K562 (cell line): Measurements from ENCODE around the gene KCTD7. TPM values are rescaled to one million over a fixed set of nuclear protein-coding genes. Genes with fewer than 3 reads are reported as not detected.
"Not testable (repeated sequence)": the region's sequence is repeated elsewhere in the genome, so short reads cannot be mapped to it uniquely, and the experiment has no call there.

Experiments used
- ATAC-seq: fragments of 200-7000 bp; cut with Tn5 transposase; 3 replicates; pipeline ENCODE4 v1.9.1; 2020; ENCODE audit warnings: moderate library complexity
- BruUV-seq: library from RNA; stranded (reverse); fragments of 400-500 nt; replicated peaks from 2 replicates; lab custom pipeline; 2021; lab: Mats Ljungman, UMichigan
- CTCF ChIA-PET: fragments of 300-600 bp; formaldehyde crosslinking; extraction: SDS; loops from one replicate; lab custom pipeline; 2021; ENCODE audit warnings: low intra/inter-chr PET ratio; lab: Yijun Ruan, JAX
- POLR2A ChIA-PET: fragments of 300-600, 350-650 bp; sonication (Branson Sonifier 250); formaldehyde crosslinking; extraction: SDS; loops from one replicate; lab custom pipeline; 2021; ENCODE audit warnings: antibody characterized with exemption, inconsistent platforms; lab: Yijun Ruan, JAX
- DNase-seq, 4 experiments: peaks; one replicate each; pipeline versions ENCODE4 v3.0.0 to v3.0.0-alpha.2; 2011 to 2018; ENCODE audit warnings: low spot score in 3 of 4, mixed read lengths in 3 of 4; ENCODE audit errors: extremely low read depth in 1 of 4
- FAIRE-seq: peaks from 2 replicates; lab custom pipeline; 2011; peaks lifted over from hg19 to GRCh38; lab: Jason Lieb, UNC
- H2AFZ ChIP-seq: 2 replicates; pipeline ENCODE4 v1.6.0; 2011; ENCODE audit warnings: low read depth, low read length, control low read depth, inconsistent platforms
- H3K27ac ChIP-seq: fragments of 200-600 bp; 3 replicates; pipeline ENCODE4 v1.8.0; 2011; ENCODE audit warnings: low read depth, mild to moderate bottlenecking, control low read depth, inconsistent platforms, low read length, moderate library complexity, mixed read lengths; ENCODE audit errors: extremely low read depth
- H3K27me3 ChIP-seq, 2 experiments: fragments of 300-600 bp in 1 of 2; 2 replicates in 1 of 2; 3 replicates in 1 of 2; pipeline versions ENCODE4 v1.6.0 to v1.8.0; 2011; ENCODE audit warnings: inconsistent platforms in 2 of 2, low read length in 2 of 2, mild to moderate bottlenecking in 1 of 2, mixed read lengths in 1 of 2, moderate library complexity in 1 of 2; ENCODE audit not compliant: control insufficient read depth in 2 of 2, insufficient read depth in 2 of 2
- H3K36me3 ChIP-seq: fragments of 300-600 bp; 3 replicates; pipeline ENCODE4 v1.8.0; 2011; ENCODE audit warnings: mild to moderate bottlenecking, low read length, inconsistent platforms; ENCODE audit not compliant: control insufficient read depth, insufficient read depth
- H3K4me1 ChIP-seq, 2 experiments: fragments of 200-600 bp in 1 of 2; replicated peaks in 1 of 2; 2 replicates in 1 of 2; 3 replicates in 1 of 2; pipeline versions ENCODE4 v1.5.1 to v1.8.0; 2011; ENCODE audit warnings: inconsistent platforms in 2 of 2, low read length in 2 of 2, mild to moderate bottlenecking in 1 of 2, mixed read lengths in 1 of 2, moderate library complexity in 1 of 2; ENCODE audit not compliant: control insufficient read depth in 2 of 2, insufficient read depth in 2 of 2
- H3K4me2 ChIP-seq: 2 replicates; pipeline ENCODE4 v1.6.1; 2011; ENCODE audit warnings: low read length, control low read depth, inconsistent platforms, mixed read lengths; ENCODE audit not compliant: insufficient read depth
- H3K4me3 ChIP-seq: fragments of 200-600 bp; sonication (generic), shearing (Covaris generic); 2 replicates; pipeline ENCODE4 v1.5.1; 2016; ENCODE audit warnings: control low read depth, inconsistent platforms
- H3K79me2 ChIP-seq: fragments of 200-600 bp; 3 replicates; pipeline ENCODE4 v1.8.0; 2011; ENCODE audit warnings: low read length, inconsistent platforms; ENCODE audit not compliant: control insufficient read depth, insufficient read depth
- H3K9ac ChIP-seq, 2 experiments: 2 replicates each; pipeline versions ENCODE4 v1.6.0 to v1.6.1; 2011; ENCODE audit warnings: low read depth in 2 of 2, low read length in 2 of 2, control low read depth in 1 of 2, inconsistent platforms in 1 of 2, mild to moderate bottlenecking in 1 of 2, mixed read lengths in 1 of 2; ENCODE audit not compliant: insufficient read depth in 1 of 2
- H3K9me1 ChIP-seq: one replicate; pipeline ENCODE4 v1.6.0; 2011; ENCODE audit warnings: inconsistent platforms, mild to moderate bottlenecking, low read length, moderate library complexity; ENCODE audit not compliant: control insufficient read depth, insufficient read depth
- H3K9me3 ChIP-seq: replicated peaks from 2 replicates; pipeline ENCODE4 v1.5.1; 2011; ENCODE audit warnings: low read depth, low read length, inconsistent platforms; ENCODE audit not compliant: control insufficient read depth, insufficient read depth
- H4K20me1 ChIP-seq: replicated peaks from 2 replicates; pipeline ENCODE4 v1.6.1; 2011; ENCODE audit warnings: low read length, inconsistent platforms, mixed read lengths; ENCODE audit not compliant: control insufficient read depth, insufficient read depth
- ATF6 ChIP-seq: sonication (generic); formaldehyde crosslinking; IDR thresholded peaks from 2 replicates; pipeline ENCODE4 v1.4.0; 2020; ENCODE audit warnings: mild to moderate bottlenecking, missing genetic modification reagents
- BCOR ChIP-seq: fragments of 450-650 bp; IDR thresholded peaks from 2 replicates; pipeline ENCODE4 v1.6.1; 2016
- BRCA1 ChIP-seq, 2 experiments: fragments of 450-650 bp in 1 of 2; sonication (generic) in 1 of 2; formaldehyde crosslinking in 1 of 2; IDR thresholded peaks; 2 replicates each; pipeline versions ENCODE4 v1.5.0 to v1.6.1; 2017 to 2020; ENCODE audit warnings: mild to moderate bottlenecking in 1 of 2, missing genetic modification reagents in 1 of 2
- CEBPB ChIP-seq: fragments of 450-650 bp; IDR thresholded peaks from 2 replicates; pipeline ENCODE4 v1.6.1; 2016; ENCODE audit warnings: missing genetic modification characterization, missing compliant biosample characterization
- IRF9 ChIP-seq: fragments of 450-650 bp; IDR thresholded peaks from 2 replicates; pipeline ENCODE4 v1.6.1; 2016; ENCODE audit warnings: missing biosample characterization, missing genetic modification characterization
- NONO ChIP-seq, 2 experiments: fragments of 200-400 bp in 1 of 2; fragments of 450-650 bp in 1 of 2; formaldehyde crosslinking in 1 of 2; IDR thresholded peaks; 2 replicates each; pipeline ENCODE4 v1.6.1; 2017; ENCODE audit warnings: low read depth in 2 of 2, mild to moderate bottlenecking in 2 of 2, moderate library complexity in 2 of 2, low read length in 1 of 2
- NR3C1 ChIP-seq: sonication (generic); formaldehyde crosslinking; IDR thresholded peaks from 2 replicates; pipeline ENCODE4 v1.8.1; 2022; ENCODE audit warnings: missing genetic modification reagents
- TOE1 ChIP-seq, 2 experiments: fragments of 450-650 bp in 1 of 2; sonication (generic) in 1 of 2; formaldehyde crosslinking in 1 of 2; IDR thresholded peaks; 2 replicates each; pipeline versions ENCODE4 v1.7.1 to v1.8.0; 2016 to 2022; ENCODE audit warnings: borderline replicate concordance in 2 of 2, mild to moderate bottlenecking in 2 of 2, antibody characterized with exemption in 1 of 2, inconsistent platforms in 1 of 2, low read depth in 1 of 2, missing genetic modification reagents in 1 of 2, moderate library complexity in 1 of 2
- ZNF212 ChIP-seq: fragments of 450-650 bp; formaldehyde crosslinking; IDR thresholded peaks from 2 replicates; pipeline ENCODE4 v1.4.0; 2020; ENCODE audit warnings: mild to moderate bottlenecking
- WGBS: fragments of 100-300 bp; shearing (Covaris generic); methylation state at CpG from one replicate; pipeline ENCODE4 v1.1.6; 2016; ENCODE audit warnings: low coverage, mixed read lengths; ENCODE audit not compliant: insufficient coverage; ENCODE audit errors: missing lambda C conversion rate; 5-methylcytosine and 5-hydroxymethylcytosine counted together
- in situ Hi-C: fragments of 300-500 bp; cut with MboI; formaldehyde crosslinking; loops from 4 replicates; pipeline ENCODE4 v1.15.0; 2018; ENCODE audit warnings: inconsistent platforms, mixed read lengths
- intact Hi-C: fragments of 100-400 bp; cut with micrococcal nuclease; formaldehyde crosslinking; loops from 2 replicates; pipeline ENCODE4 v1.14.2; 2022
- polyA plus RNA-seq, 8 experiments: library from polyadenylated mRNA; depleted of rRNA in 4 of 8; stranded (reverse) in 5 of 8; unstranded in 3 of 8; fragments of >200 nt; fragmentation: Nextera tagmentation in 2 of 8; fragmentation: Illumina TruSeq in 1 of 8; extraction: Ambion mirVana in 2 of 8; extraction: Trizol in 1 of 8; gene quantifications; 2 replicates each; pipeline versions ENCODE4 v1.2.1 to v1.2.3, GENCODE V29; 2011 to 2014; ENCODE audit warnings: inconsistent platforms in 1 of 8, missing spikeins in 1 of 8
- total RNA-seq, 7 experiments: library from RNA; depleted of rRNA in 6 of 7; stranded (reverse); fragments of >200 nt in 6 of 7; fragmentation: Illumina TruSeq in 2 of 7; extraction: Trizol in 2 of 7; gene quantifications; 2 replicates each; pipeline versions ENCODE4 v1.2.1 to v1.2.3, GENCODE V29; 2011 to 2021; ENCODE audit warnings: low replicate concordance in 1 of 7

Gene KCTD7
- total and polyA plus RNA-seq, 9 of the 15 experiments (the other 6 are each of a cell fraction or from before 2014, with no cell fraction given), result 1.5 to 26.0 (median 9.0) TPM

GRCh38 chr7:66651026-66651425 lies 22.3 kb downstream of the KCTD7 start:
- H3K27me3 ChIP-seq, H4K20me1 ChIP-seq, in situ Hi-C loops, H3K9me3 ChIP-seq, FAIRE-seq, H3K9me1 ChIP-seq, ATAC-seq, DNase-seq, H3K4me2 ChIP-seq, H3K27ac ChIP-seq, H2AFZ ChIP-seq, H3K36me3 ChIP-seq, H3K4me3 ChIP-seq, CTCF ChIA-PET, BruUV-seq, H3K9ac ChIP-seq: not testable (repeated sequence)
- 45% methylated on average over 6 of the region's 6 CpGs for WGBS
- intact Hi-C loops, result loop anchor here (10.0 kb wide), 1 partner anchor 86 kb away; no protein-coding TSS in a partner anchor
- peaks cover 4 to 24% of the 10 kb centered on the region in 2 experiments; a peak in 4 of 5 replicates for H3K4me1 ChIP-seq
- peaks cover 29% of the 10 kb centered on the region for H3K79me2 ChIP-seq
- POLR2A ChIA-PET, result interaction anchor here (0.6 kb wide), 1 partner anchor 464 kb away, joined by 3 read pairs; no protein-coding TSS in a partner anchor
- peak; percentile 62; the same call in 1 of the 2 replicates for TF ChIP-seq CEBPB (tag)

GRCh38 chr7:66653719-66654274 lies 25.1 kb downstream of the KCTD7 start:
- in situ Hi-C loops; TF ChIP-seq BRCA1 (IDR thresholded peaks at IDR 0.05): not testable (repeated sequence)
- TF ChIP-seq BCOR, result peak; percentile 76
- peak; percentile 46; the same call in 1 of the 2 replicates for TF ChIP-seq NR3C1 (CRISPR knock-in tag)
- TF ChIP-seq TOE1 (IDR thresholded peaks at IDR 0.05; ENCODE audit: borderline replicate concordance), result 0 out of 2 replicates have a peak, but pooled peaks have one; percentile 49
- peak; percentile 44; the same call in 1 of the 2 replicates for TF ChIP-seq TOE1 (CRISPR knock-in tag; IDR thresholded peaks at IDR 0.05; ENCODE audit: borderline replicate concordance, low read depth)
- 0 out of 2 replicates have a peak, but pooled peaks have one; percentile 65 for TF ChIP-seq ZNF212
- TF ChIP-seq ATF6 (CRISPR knock-in tag), result peak; percentile 95
- peak in 1 of 2 experiments; percentile 19; a peak in 1 of 4 replicates for TF ChIP-seq NONO (IDR thresholded peaks at IDR 0.05; ENCODE audit: low read depth in 2 of 2, low read length in 1 of 2)
- TF ChIP-seq BRCA1 (CRISPR knock-in tag; IDR thresholded peaks at IDR 0.05), result 0 out of 2 replicates have a peak, but pooled peaks have one; percentile 91
- 0 out of 2 replicates have a peak, but pooled peaks have one; percentile 12 for TF ChIP-seq IRF9 (tag)

More at GRCh38 chr7:66653719-66654274, 25.1 kb downstream of the KCTD7 start:
- DNase-seq, CTCF ChIA-PET, H4K20me1 ChIP-seq, FAIRE-seq, H3K9me3 ChIP-seq, H3K9me1 ChIP-seq, H3K36me3 ChIP-seq, H3K27me3 ChIP-seq, ATAC-seq: not testable (repeated sequence)
- intact Hi-C loops, result loop anchor here (10.0 kb wide), 1 partner anchor 89 kb away; no protein-coding TSS in a partner anchor
- POLR2A ChIA-PET, result interaction anchor here (0.7 to 2.5 kb wide), 12 partner anchors 9 to 106 kb away, joined by 3 to 15 read pairs (median 4); partner anchors contain the start of gene KCTD7
- H3K79me2 ChIP-seq, result peaks cover 52% of the 10 kb centered on the region
- peak overlapping the region; percentile 99 for H3K27ac ChIP-seq
- peak overlapping the region; percentile 61 for H3K4me3 ChIP-seq
- H3K9ac ChIP-seq, result peak overlapping the region; percentile 98
- BruUV-seq, result TSS peak; percentile 87
- H3K4me2 ChIP-seq, result peak overlapping the region; percentile 94
- H3K4me1 ChIP-seq, result peaks cover 6 to 30% of the 10 kb centered on the region in 2 experiments; a peak in 4 of 5 replicates
- peak overlapping the region; percentile 99 for H2AFZ ChIP-seq
- WGBS, result 3% methylated on average over 41 of the region's 41 CpGs
